Measurements from ENCODE around the gene ACSF3. TPM values are rescaled to one million over a fixed set of nuclear protein-coding genes. Genes with fewer than 3 reads are reported as not detected.

The ACSF3 gene
- total RNA-seq, 1 experiment from 2014 or later: 74.5 TPM

- TF ChIP-seq ATF3 (IDR thresholded peaks at IDR 0.05): no peak
Measured at GRCh38 chr16:89172171-89172527, 78.5 kb downstream of the ACSF3 start (continued).

GRCh38 chr16:89172528-89173173, 79.0 kb downstream of the ACSF3 start:
- no peak overlapping the region for H2AFZ ChIP-seq (ENCODE audit: low read depth, low read length, poor library complexity, severe bottlenecking)
- no peak for DNase-seq (ENCODE audit: low read depth, low spot score)
- no peak for ATAC-seq
- POLR2A ChIA-PET: no interaction called here
- H3K9me2 ChIP-seq (ENCODE audit: insufficient read depth): no peaks in the 10 kb centered on the region
- no peaks in the 10 kb centered on the region for H3K9me3 ChIP-seq (ENCODE audit: control insufficient read depth in 1 of 2, insufficient read depth in 1 of 2, low read depth in 1 of 2, low read length in 2 of 2)
- no peaks in the 10 kb centered on the region for H3K36me3 ChIP-seq (ENCODE audit: control insufficient read depth in 1 of 2, insufficient read depth in 2 of 2, low read length in 2 of 2)
- H4K20me1 ChIP-seq (ENCODE audit: insufficient read depth): no peaks in the 10 kb centered on the region
- H3K27me3 ChIP-seq (ENCODE audit: insufficient read depth, low read length): no peaks in the 10 kb centered on the region
- H3K4me3 ChIP-seq (replicated peaks in 1 of 2; ENCODE audit: low read depth in 1 of 2, low read length in 2 of 2): no peak overlapping the region
- intact Hi-C loops (cut with micrococcal nuclease): no loop called here
- CTCF ChIA-PET: no interaction called here
- no TSS peak for BruUV-seq (replicated peaks)
- RAD21 ChIA-PET (ENCODE audit: low non-redundant PET in 1 of 2, low total read pairs in 2 of 2, uncharacterized antibody in 2 of 2, unreplicated experiment in 2 of 2): interaction anchor here in 1 of 2 experiments (0.5 kb wide), 1 partner anchor 20 kb away, joined by 4 read pairs; no protein-coding TSS in a partner anchor
- H3K4me1 ChIP-seq (ENCODE audit: control insufficient read depth in 1 of 2, insufficient read depth in 2 of 2, low read length in 2 of 2): peaks cover 19 to 30% of the 10 kb centered on the region in 2 experiments
- H3K27ac ChIP-seq (ENCODE audit: low read depth, low read length): no peak overlapping the region; the same call in 1 of the 2 replicates
- TF ChIP-seq SIN3A (IDR thresholded peaks at IDR 0.05; ENCODE audit: low read depth) (no peak), YY1 (IDR thresholded peaks at IDR 0.05; ENCODE audit: extremely low read depth, insufficient replicate concordance, low read depth, low read length) (no peak), CEBPB (IDR thresholded peaks at IDR 0.05; ENCODE audit: low read depth) (no peak), POLR2A (IDR thresholded peaks at IDR 0.05; ENCODE audit: borderline replicate concordance, extremely low read depth, insufficient read depth, insufficient read length) (no peak), TCF7L2 (IDR thresholded peaks at IDR 0.05; ENCODE audit: borderline replicate concordance, extremely low read depth, insufficient read depth, insufficient read length) (no peak), REST (IDR thresholded peaks at IDR 0.05; ENCODE audit: low read depth) (no peak), POLR2AphosphoS5 (IDR thresholded peaks at IDR 0.05; ENCODE audit: low read depth, low read length) (no peak), CTCF (IDR thresholded peaks at IDR 0.05 in 2 of 3, conservative IDR thresholded peaks at IDR 0.05 in 1 of 3; ENCODE audit: borderline replicate concordance in 1 of 3, insufficient read depth in 1 of 3, low read depth in 2 of 3, low read length in 2 of 3) (no peak), SP1 (IDR thresholded peaks at IDR 0.05; ENCODE audit: low read depth) (no peak), FOSL1 (IDR thresholded peaks at IDR 0.05; ENCODE audit: low read depth) (no peak), ZFX (IDR thresholded peaks at IDR 0.05) (no peak)
- no peaks in the 10 kb centered on the region for H3K79me2 ChIP-seq (ENCODE audit: insufficient read depth, low read length)
- H3K4me2 ChIP-seq (ENCODE audit: low read length): peak overlapping the region; percentile 91
- 0 out of 2 replicates have a peak overlapping the region, but pooled peaks have one; percentile 55 for H3K9ac ChIP-seq (ENCODE audit: low read length)
